ENCODE results near the gene HIBADH.

HIBADH gene

GRCh38 chr7:27492224-27492623 lies 170.5 kb downstream of the HIBADH start:
- Histone ChIP-seq H3K27ac (ENCODE audit: insufficient read depth in 1 of 2, low read depth in 1 of 2, low read length in 2 of 2, poor library complexity in 1 of 2, severe bottlenecking in 2 of 2) (no peak overlapping the region), H3K27me3 (replicated peaks in 2 of 5; ENCODE audit: control insufficient read depth in 4 of 5, insufficient read depth in 5 of 5, low read length in 4 of 5) (peaks cover 0 to 5% (median 0%) of the 10 kb centered on the region in 5 experiments), H3K4me3 (ENCODE audit: control insufficient read depth in 1 of 7, extremely low read depth in 1 of 7, insufficient read depth in 4 of 7, low read depth in 2 of 7, low read length in 6 of 7) (no peak overlapping the region), H3K4me1 (ENCODE audit: control extremely low read depth in 1 of 4, control insufficient read depth in 4 of 4, insufficient read depth in 4 of 4, low read length in 3 of 4) (no peaks in the 10 kb centered on the region), H3K9me3 (ENCODE audit: control extremely low read depth in 1 of 5, control insufficient read depth in 4 of 5, insufficient read depth in 2 of 5, low read depth in 1 of 5, low read length in 4 of 5) (peaks cover 0 to 10% (median 0%) of the 10 kb centered on the region in 5 experiments), H3K36me3 (ENCODE audit: control insufficient read depth in 4 of 4, insufficient read depth in 4 of 4, low read length in 3 of 4) (no peaks in the 10 kb centered on the region)
- POLR2A ChIA-PET: no interaction called here
- DNase-seq: no peak
- CTCF ChIA-PET: no interaction called here
- 96% methylated on average over 10 of the region's 11 CpGs for WGBS (ENCODE audit: insufficient coverage)

GRCh38 chr7:27491534-27491933 lies 171.1 kb downstream of the HIBADH start:
- peaks cover 0 to 5% (median 0%) of the 10 kb centered on the region in 5 experiments for H3K27me3 ChIP-seq (replicated peaks in 2 of 5; ENCODE audit: control insufficient read depth in 4 of 5, insufficient read depth in 5 of 5, low read length in 4 of 5)
- peaks cover 0 to 10% (median 0%) of the 10 kb centered on the region in 5 experiments for H3K9me3 ChIP-seq (ENCODE audit: control extremely low read depth in 1 of 5, control insufficient read depth in 4 of 5, insufficient read depth in 2 of 5, low read depth in 1 of 5, low read length in 4 of 5)
- H3K27ac ChIP-seq (ENCODE audit: insufficient read depth in 1 of 2, low read depth in 1 of 2, low read length in 2 of 2, poor library complexity in 1 of 2, severe bottlenecking in 2 of 2): no peak overlapping the region
- H3K4me3 ChIP-seq (ENCODE audit: control insufficient read depth in 1 of 7, extremely low read depth in 1 of 7, insufficient read depth in 4 of 7, low read depth in 2 of 7, low read length in 6 of 7): no peak overlapping the region
- no peaks in the 10 kb centered on the region for H3K36me3 ChIP-seq (ENCODE audit: control insufficient read depth in 4 of 4, insufficient read depth in 4 of 4, low read length in 3 of 4)
- ChIA-PET CTCF (no interaction called here), POLR2A (no interaction called here)
- no peak for DNase-seq
- WGBS (ENCODE audit: insufficient coverage): 98% methylated on average over 21 of the region's 21 CpGs
- no peaks in the 10 kb centered on the region for H3K4me1 ChIP-seq (ENCODE audit: control extremely low read depth in 1 of 4, control insufficient read depth in 4 of 4, insufficient read depth in 4 of 4, low read length in 3 of 4)

GRCh38 chr7:27487509-27487908 lies 175.2 kb downstream of the HIBADH start:
- POLR2A ChIA-PET: no interaction called here
- no peak for DNase-seq
- 89% methylated on average over 4 of the region's 8 CpGs for WGBS (ENCODE audit: insufficient coverage)
- Histone ChIP-seq H3K27ac (ENCODE audit: insufficient read depth in 1 of 2, low read depth in 1 of 2, low read length in 2 of 2, poor library complexity in 1 of 2, severe bottlenecking in 2 of 2) (no peak overlapping the region), H3K9me3 (ENCODE audit: control extremely low read depth in 1 of 5, control insufficient read depth in 4 of 5, insufficient read depth in 2 of 5, low read depth in 1 of 5, low read length in 4 of 5) (peaks cover 0 to 9% (median 0%) of the 10 kb centered on the region in 5 experiments), H3K36me3 (ENCODE audit: control insufficient read depth in 4 of 4, insufficient read depth in 4 of 4, low read length in 3 of 4) (no peaks in the 10 kb centered on the region), H3K4me1 (ENCODE audit: control extremely low read depth in 1 of 4, control insufficient read depth in 4 of 4, insufficient read depth in 4 of 4, low read length in 3 of 4) (no peaks in the 10 kb centered on the region), H3K4me3 (ENCODE audit: control insufficient read depth in 1 of 7, extremely low read depth in 1 of 7, insufficient read depth in 4 of 7, low read depth in 2 of 7, low read length in 6 of 7) (no peak overlapping the region), H3K27me3 (replicated peaks in 2 of 5; ENCODE audit: control insufficient read depth in 4 of 5, insufficient read depth in 5 of 5, low read length in 4 of 5) (peaks cover 0 to 5% (median 0%) of the 10 kb centered on the region in 5 experiments)
- CTCF ChIA-PET: no interaction called here

- DNase-seq: no peak
- H3K9me3 ChIP-seq (ENCODE audit: control extremely low read depth in 1 of 5, control insufficient read depth in 4 of 5, insufficient read depth in 2 of 5, low read depth in 1 of 5, low read length in 4 of 5): no peaks in the 10 kb centered on the region
- no peaks in the 10 kb centered on the region for H3K36me3 ChIP-seq (ENCODE audit: control insufficient read depth in 4 of 4, insufficient read depth in 4 of 4, low read length in 3 of 4)
- H3K27me3 ChIP-seq (replicated peaks in 2 of 5; ENCODE audit: control insufficient read depth in 4 of 5, insufficient read depth in 5 of 5, low read length in 4 of 5): peaks cover 0 to 7% (median 0%) of the 10 kb centered on the region in 5 experiments
- ChIA-PET POLR2A (no interaction called here), CTCF (no interaction called here)
- no CpG with 5 or more reads among the region's 2 CpGs for WGBS (ENCODE audit: insufficient coverage)
- H3K27ac ChIP-seq (ENCODE audit: insufficient read depth in 1 of 2, low read depth in 1 of 2, low read length in 2 of 2, poor library complexity in 1 of 2, severe bottlenecking in 2 of 2): no peak overlapping the region
- H3K4me3 ChIP-seq (ENCODE audit: control insufficient read depth in 1 of 7, extremely low read depth in 1 of 7, insufficient read depth in 4 of 7, low read depth in 2 of 7, low read length in 6 of 7): no peak overlapping the region
- no peaks in the 10 kb centered on the region for H3K4me1 ChIP-seq (ENCODE audit: control extremely low read depth in 1 of 4, control insufficient read depth in 4 of 4, insufficient read depth in 4 of 4, low read length in 3 of 4)
These were observed 178.2 kb downstream of the HIBADH start for GRCh38 chr7:27484451-27484850.

- CTCF ChIA-PET: no interaction called here
- Histone ChIP-seq H3K9me3 (ENCODE audit: control extremely low read depth in 1 of 5, control insufficient read depth in 4 of 5, insufficient read depth in 2 of 5, low read depth in 1 of 5, low read length in 4 of 5) (peaks cover 0 to 2% (median 0%) of the 10 kb centered on the region in 5 experiments), H3K4me3 (ENCODE audit: control insufficient read depth in 1 of 7, extremely low read depth in 1 of 7, insufficient read depth in 4 of 7, low read depth in 2 of 7, low read length in 6 of 7) (no peak overlapping the region), H3K4me1 (ENCODE audit: control extremely low read depth in 1 of 4, control insufficient read depth in 4 of 4, insufficient read depth in 4 of 4, low read length in 3 of 4) (no peaks in the 10 kb centered on the region), H3K36me3 (ENCODE audit: control insufficient read depth in 4 of 4, insufficient read depth in 4 of 4, low read length in 3 of 4) (no peaks in the 10 kb centered on the region), H3K27ac (ENCODE audit: insufficient read depth in 1 of 2, low read depth in 1 of 2, low read length in 2 of 2, poor library complexity in 1 of 2, severe bottlenecking in 2 of 2) (no peak overlapping the region), H3K27me3 (replicated peaks in 2 of 5; ENCODE audit: control insufficient read depth in 4 of 5, insufficient read depth in 5 of 5, low read length in 4 of 5) (peaks cover 0 to 5% (median 0%) of the 10 kb centered on the region in 5 experiments)
- WGBS (ENCODE audit: insufficient coverage): no CpG with 5 or more reads among the region's 1 CpG
- DNase-seq: no peak
- POLR2A ChIA-PET: no interaction called here
These were observed 180.5 kb downstream of the HIBADH start for GRCh38 chr7:27482219-27482618.

GRCh38 chr7:27478556-27478955 lies 184.1 kb downstream of the HIBADH start:
- Histone ChIP-seq H3K9me3 (ENCODE audit: control extremely low read depth in 1 of 5, control insufficient read depth in 4 of 5, insufficient read depth in 2 of 5, low read depth in 1 of 5, low read length in 4 of 5) (peaks cover 0 to 2% (median 0%) of the 10 kb centered on the region in 5 experiments), H3K27ac (ENCODE audit: insufficient read depth in 1 of 2, low read depth in 1 of 2, low read length in 2 of 2, poor library complexity in 1 of 2, severe bottlenecking in 2 of 2) (no peak overlapping the region), H3K36me3 (ENCODE audit: control insufficient read depth in 4 of 4, insufficient read depth in 4 of 4, low read length in 3 of 4) (no peaks in the 10 kb centered on the region), H3K4me1 (ENCODE audit: control extremely low read depth in 1 of 4, control insufficient read depth in 4 of 4, insufficient read depth in 4 of 4, low read length in 3 of 4) (no peaks in the 10 kb centered on the region), H3K4me3 (ENCODE audit: control insufficient read depth in 1 of 7, extremely low read depth in 1 of 7, insufficient read depth in 4 of 7, low read depth in 2 of 7, low read length in 6 of 7) (no peak overlapping the region), H3K27me3 (replicated peaks in 2 of 5; ENCODE audit: control insufficient read depth in 4 of 5, insufficient read depth in 5 of 5, low read length in 4 of 5) (peaks cover 0 to 5% (median 0%) of the 10 kb centered on the region in 5 experiments)
- POLR2A ChIA-PET: no interaction called here
- DNase-seq: no peak
- CTCF ChIA-PET: no interaction called here

GRCh38 chr7:27478084-27478483 lies 184.6 kb downstream of the HIBADH start:
- Histone ChIP-seq H3K4me1 (ENCODE audit: control extremely low read depth in 1 of 4, control insufficient read depth in 4 of 4, insufficient read depth in 4 of 4, low read length in 3 of 4) (no peaks in the 10 kb centered on the region), H3K36me3 (ENCODE audit: control insufficient read depth in 4 of 4, insufficient read depth in 4 of 4, low read length in 3 of 4) (no peaks in the 10 kb centered on the region), H3K9me3 (ENCODE audit: control extremely low read depth in 1 of 5, control insufficient read depth in 4 of 5, insufficient read depth in 2 of 5, low read depth in 1 of 5, low read length in 4 of 5) (peaks cover 0 to 2% (median 0%) of the 10 kb centered on the region in 5 experiments), H3K27ac (ENCODE audit: insufficient read depth in 1 of 2, low read depth in 1 of 2, low read length in 2 of 2, poor library complexity in 1 of 2, severe bottlenecking in 2 of 2) (no peak overlapping the region), H3K4me3 (ENCODE audit: control insufficient read depth in 1 of 7, extremely low read depth in 1 of 7, insufficient read depth in 4 of 7, low read depth in 2 of 7, low read length in 6 of 7) (no peak overlapping the region), H3K27me3 (replicated peaks in 2 of 5; ENCODE audit: control insufficient read depth in 4 of 5, insufficient read depth in 5 of 5, low read length in 4 of 5) (peaks cover 0 to 5% (median 0%) of the 10 kb centered on the region in 5 experiments)
- POLR2A ChIA-PET: no interaction called here
- WGBS (ENCODE audit: insufficient coverage): 100% methylated on average over 1 of the region's 1 CpG
- DNase-seq: no peak
- CTCF ChIA-PET: no interaction called here
